Measurements from ENCODE around the gene HDAC7.

GRCh38 chr12:47775100-47775911 lies 44.4 kb downstream of the HDAC7 start:
- TF ChIP-seq CTCF (conservative IDR thresholded peaks at IDR 0.05; ENCODE audit: low read depth in 2 of 2), result no peak
- no peak for TF ChIP-seq POLR2AphosphoS5 (IDR thresholded peaks at IDR 0.05; ENCODE audit: low read depth)
- no peak for TF ChIP-seq REST (IDR thresholded peaks at IDR 0.05; ENCODE audit: unreplicated experiment)
- no peak for TF ChIP-seq CREB1 (CRISPR knock-in tag; IDR thresholded peaks at IDR 0.05; ENCODE audit: low read depth)
- no peak for TF ChIP-seq ZNF462 (CRISPR knock-in tag; IDR thresholded peaks at IDR 0.05)

Data from GM23338 (cell line).